ENCODE data around the gene CREBBP.

GRCh38 chr16:3690470-3690928 lies 190.0 kb downstream of the CREBBP start:
- TF ChIP-seq CTCF (conservative IDR thresholded peaks at IDR 0.05 in 1 of 2, IDR thresholded peaks at IDR 0.05 in 1 of 2; ENCODE audit: low read depth in 1 of 2, low read length in 2 of 2) (peak; percentile 78 to 87), EZH2 (IDR thresholded peaks at IDR 0.05; ENCODE audit: low read length, missing control alignments) (no peak)
